Ascending aorta (tissue), 2 donors: Measurements from ENCODE around the gene MALL. TPM values are rescaled to one million over a fixed set of nuclear protein-coding genes. Genes with fewer than 3 reads are reported as not detected.
"Not testable (repeated sequence)": the region's sequence is repeated elsewhere in the genome, so short reads cannot be mapped to it uniquely, and the experiment has no call there.

Experiments
- DNase-seq, 2 donors: peaks; one replicate each; pipeline ENCODE4 v3.0.0-alpha.2; 2019; ENCODE audit warnings: low spot score in 2 of 2
- H3K27ac ChIP-seq, 2 donors: fragments of 200-600 bp; sonication (generic); one replicate each; pipeline ENCODE4 v1.5.1; 2016 to 2017; ENCODE audit warnings: mild to moderate bottlenecking in 1 of 2
- H3K27me3 ChIP-seq: fragments of 200-600 bp; sonication (generic); one replicate; pipeline ENCODE4 v1.5.1; 2017
- H3K36me3 ChIP-seq, 2 donors: fragments of 200-600 bp; sonication (generic); one replicate each; pipeline ENCODE4 v1.5.1; 2016
- H3K4me1 ChIP-seq, 2 donors: fragments of 200-600 bp; sonication (generic); one replicate each; pipeline ENCODE4 v1.5.1; 2016 to 2017; ENCODE audit warnings: mild to moderate bottlenecking in 1 of 2
- H3K4me3 ChIP-seq, 2 donors: fragments of 200-600 bp; sonication (generic); one replicate each; pipeline ENCODE4 v1.5.1; 2016 to 2017; ENCODE audit warnings: mild to moderate bottlenecking in 1 of 2
- H3K9me3 ChIP-seq, 2 donors: fragments of 200-600 bp; sonication (generic); one replicate each; pipeline ENCODE4 v1.5.1; 2016
- intact Hi-C: fragments of 100-400 bp; cut with DNase I; formaldehyde crosslinking; loops from one replicate; pipeline ENCODE4 v1.15.1; 2023
- total RNA-seq: library from RNA; depleted of rRNA; stranded (reverse); fragments of >200 nt; gene quantifications from one replicate; pipeline ENCODE4 v1.1.0, GENCODE V29; 2016
- TF ChIP-seq, protein P1 (sequence below), 3 experiments: fragments of 200-600 bp in 2 of 3; fragments of 450-650 bp in 1 of 3; sonication (generic) in 2 of 3; IDR thresholded peaks; one replicate each; pipeline ENCODE4 v1.5.1; 2016 to 2019; ENCODE audit warnings: antibody characterized with exemption in 3 of 3, mild to moderate bottlenecking in 1 of 3, moderate library complexity in 1 of 3

Gene MALL
- 38.5 TPM for total RNA-seq

- intact Hi-C loops, result loop anchor here (2.0 kb wide), 1 partner anchor 41 kb away; no protein-coding TSS in a partner anchor
- H3K27me3 ChIP-seq, result no peaks in the 10 kb centered on the region
- peak within 1 kb of the TSS; percentile 31 to 63 for H3K27ac ChIP-seq
- TF ChIP-seq, protein P1, sequence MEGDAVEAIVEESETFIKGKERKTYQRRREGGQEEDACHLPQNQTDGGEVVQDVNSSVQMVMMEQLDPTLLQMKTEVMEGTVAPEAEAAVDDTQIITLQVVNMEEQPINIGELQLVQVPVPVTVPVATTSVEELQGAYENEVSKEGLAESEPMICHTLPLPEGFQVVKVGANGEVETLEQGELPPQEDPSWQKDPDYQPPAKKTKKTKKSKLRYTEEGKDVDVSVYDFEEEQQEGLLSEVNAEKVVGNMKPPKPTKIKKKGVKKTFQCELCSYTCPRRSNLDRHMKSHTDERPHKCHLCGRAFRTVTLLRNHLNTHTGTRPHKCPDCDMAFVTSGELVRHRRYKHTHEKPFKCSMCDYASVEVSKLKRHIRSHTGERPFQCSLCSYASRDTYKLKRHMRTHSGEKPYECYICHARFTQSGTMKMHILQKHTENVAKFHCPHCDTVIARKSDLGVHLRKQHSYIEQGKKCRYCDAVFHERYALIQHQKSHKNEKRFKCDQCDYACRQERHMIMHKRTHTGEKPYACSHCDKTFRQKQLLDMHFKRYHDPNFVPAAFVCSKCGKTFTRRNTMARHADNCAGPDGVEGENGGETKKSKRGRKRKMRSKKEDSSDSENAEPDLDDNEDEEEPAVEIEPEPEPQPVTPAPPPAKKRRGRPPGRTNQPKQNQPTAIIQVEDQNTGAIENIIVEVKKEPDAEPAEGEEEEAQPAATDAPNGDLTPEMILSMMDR (IDR thresholded peaks at IDR 0.05), result no peak
- H3K4me3 ChIP-seq, result peak within 1 kb of the TSS; percentile 23 to 65
- no peaks in the 10 kb centered on the region for H3K9me3 ChIP-seq
- H3K36me3 ChIP-seq, result no peaks in the 10 kb centered on the region
- no peak for DNase-seq
- peaks cover 0 to 7% of the 10 kb centered on the region in 2 donors for H3K4me1 ChIP-seq
These were observed at the start of gene MALL for GRCh38 chr2:110115291-110116032. MALL (minus strand) TSS chr2:110115822; CDS start chr2:110115792, 30 bp downstream.

DNA sequence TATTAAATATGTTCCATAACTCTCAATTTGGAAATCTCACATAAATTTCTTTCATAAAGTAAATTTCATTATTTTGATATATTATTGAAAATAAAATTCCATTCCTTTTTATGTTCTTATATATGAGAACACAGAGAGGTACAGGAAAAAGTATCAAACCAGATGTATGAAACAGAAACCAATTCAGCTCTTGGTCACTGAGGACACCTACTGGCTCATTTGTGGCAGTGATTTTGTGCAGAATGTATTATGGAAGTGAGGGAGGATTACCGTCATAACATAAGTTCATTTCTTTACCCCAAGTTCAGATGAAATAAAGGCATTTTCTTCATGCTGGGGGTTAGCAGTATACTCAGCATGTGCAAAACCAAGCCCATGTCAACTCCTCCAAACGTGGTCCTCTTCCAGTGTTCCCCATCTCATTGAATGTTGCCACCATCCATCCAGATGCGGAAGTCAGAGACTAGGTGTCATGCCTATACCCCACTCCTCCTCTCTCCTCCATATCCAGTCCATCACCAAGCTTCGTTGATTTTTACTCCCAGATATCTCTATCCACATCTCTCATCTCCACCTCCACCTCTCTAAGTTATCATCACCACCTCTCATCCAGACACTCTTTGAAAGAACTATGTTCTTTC, 41.7 kb upstream of the MALL start:
- H3K4me3 ChIP-seq, result no peak overlapping the region
- TF ChIP-seq, protein P1 (IDR thresholded peaks at IDR 0.05), result peak; percentile 73 to 92 (median 80)
- intact Hi-C loops, result loop anchor here (2.0 kb wide), 1 partner anchor 40 kb away; no protein-coding TSS in a partner anchor
- peak overlapping the region in 1 of 2 donors; percentile 9 for H3K27ac ChIP-seq
- H3K36me3 ChIP-seq, result no peaks in the 10 kb centered on the region
- peaks cover 0 to 4% of the 10 kb centered on the region in 2 donors for H3K4me1 ChIP-seq
- no peaks in the 10 kb centered on the region for H3K27me3 ChIP-seq
- H3K9me3 ChIP-seq, result peaks cover 0 to 5% of the 10 kb centered on the region in 2 donors
- DNase-seq, result no peak

GRCh38 chr2:110154828-110155227, 39.2 kb upstream of the MALL start:
- H3K4me3 ChIP-seq, DNase-seq, H3K27me3 ChIP-seq, intact Hi-C loops, H3K36me3 ChIP-seq, H3K4me1 ChIP-seq, H3K27ac ChIP-seq, H3K9me3 ChIP-seq: not testable (repeated sequence)

DNA sequence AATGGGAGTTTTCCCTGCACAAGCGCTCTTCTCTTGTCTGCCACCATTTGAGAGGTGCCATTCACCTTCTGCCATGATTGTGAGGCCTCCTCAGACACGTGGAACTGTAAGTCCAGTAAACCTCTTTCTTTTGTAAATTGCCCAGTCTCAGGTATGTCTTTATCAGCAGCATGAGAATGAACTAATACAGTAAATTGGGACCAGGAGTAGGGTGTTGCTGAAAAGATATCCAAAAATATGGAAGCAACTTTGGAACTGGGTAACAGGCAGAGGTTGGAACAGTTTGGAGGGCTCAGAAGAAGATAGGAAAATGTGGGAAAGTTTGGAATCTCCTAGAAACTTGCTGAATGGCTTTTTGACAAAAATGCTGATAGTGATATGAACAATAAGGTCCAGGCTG, 38.6 kb upstream of the MALL start:
- H3K4me3 ChIP-seq, intact Hi-C loops, DNase-seq, H3K36me3 ChIP-seq, H3K27me3 ChIP-seq, H3K9me3 ChIP-seq, H3K4me1 ChIP-seq, H3K27ac ChIP-seq: not testable (repeated sequence)

DNA sequence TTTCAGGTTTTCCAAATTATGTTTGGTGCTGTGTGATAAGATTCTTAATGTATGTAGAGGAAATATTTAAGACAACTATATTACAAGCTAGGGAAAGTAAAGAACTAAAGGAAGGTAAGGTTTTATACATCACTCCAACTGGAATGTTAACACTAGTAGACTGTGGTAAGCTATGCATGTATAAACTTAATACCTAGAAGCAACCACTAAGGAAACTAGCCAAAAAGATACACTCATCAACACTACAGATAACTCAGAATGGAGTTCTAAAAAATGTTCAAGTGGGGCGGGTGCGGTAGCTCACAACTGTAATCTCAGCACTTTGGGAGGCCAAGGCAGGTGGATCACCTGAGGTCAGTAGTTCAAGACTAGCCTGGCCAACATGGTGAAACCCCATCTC, 37.8 kb upstream of the MALL start:
- no peaks in the 10 kb centered on the region for H3K36me3 ChIP-seq
- no peak overlapping the region for H3K27ac ChIP-seq
- peaks cover 0 to 5% of the 10 kb centered on the region in 2 donors for H3K9me3 ChIP-seq
- intact Hi-C loops, result no loop called here
- no peak for DNase-seq
- no peak overlapping the region for H3K4me3 ChIP-seq
- peaks cover 0 to 11% of the 10 kb centered on the region in 2 donors for H3K4me1 ChIP-seq
- no peaks in the 10 kb centered on the region for H3K27me3 ChIP-seq
- TF ChIP-seq, protein P1 (IDR thresholded peaks at IDR 0.05), result no peak

DNA sequence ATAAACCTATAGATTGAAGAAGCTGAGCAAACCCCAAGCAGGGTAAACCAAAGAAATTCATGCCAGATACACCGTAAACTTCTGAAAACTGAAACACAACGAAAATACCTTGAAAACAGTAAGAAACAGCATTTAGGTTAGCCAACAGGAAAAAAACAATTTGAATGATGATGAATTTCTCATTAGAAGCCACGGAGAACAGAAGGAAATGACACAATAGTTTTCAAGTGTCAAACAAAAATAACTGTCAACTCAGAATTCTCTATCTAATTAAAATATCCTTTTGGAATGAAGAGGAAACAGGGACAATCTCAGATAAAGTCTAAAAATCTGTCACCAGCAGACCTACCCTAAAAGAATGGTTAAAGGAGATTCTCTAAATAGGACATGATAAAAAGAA, 37.3 kb upstream of the MALL start:
- H3K4me3 ChIP-seq, result no peak overlapping the region
- intact Hi-C loops, result no loop called here
- H3K27ac ChIP-seq, result no peak overlapping the region
- H3K27me3 ChIP-seq, result no peaks in the 10 kb centered on the region
- peaks cover 0 to 11% of the 10 kb centered on the region in 2 donors for H3K4me1 ChIP-seq
- TF ChIP-seq, protein P1 (IDR thresholded peaks at IDR 0.05), result no peak
- DNase-seq, result no peak
- peaks cover 0 to 5% of the 10 kb centered on the region in 2 donors for H3K9me3 ChIP-seq
- no peaks in the 10 kb centered on the region for H3K36me3 ChIP-seq
